Gastrocnemius medialis (tissue), 4 donors: ENCODE measurements around the gene NEXN. TPM values are rescaled to one million over a fixed set of nuclear protein-coding genes. Genes with fewer than 3 reads are reported as not detected.
"Not testable (repeated sequence)": the region's sequence is repeated elsewhere in the genome, so short reads cannot be mapped to it uniquely, and the experiment has no call there.

Experiments
- ATAC-seq, 2 donors: fragments of 150-250 bp; one replicate each; pipeline ENCODE4 v1.9.1; 2016
- DNase-seq, 2 donors: peaks; one replicate each; pipeline ENCODE4 v3.0.0-alpha.2; 2019
- H3K27ac ChIP-seq, 4 donors: fragments of 200-600 bp; sonication (generic); 1 replicate in 1 of 4; 2 replicates in 3 of 4; pipeline ENCODE4 v1.5.1; 2016 to 2018; ENCODE audit warnings: mild to moderate bottlenecking in 2 of 4, moderate library complexity in 1 of 4
- H3K27me3 ChIP-seq, 3 donors: fragments of 200-600 bp; sonication (generic) in 2 of 3; 1 replicate in 1 of 3; 2 replicates in 2 of 3; pipeline versions ENCODE4 v1.5.1 to v1.6.0; 2016 to 2019; ENCODE audit warnings: mild to moderate bottlenecking in 1 of 3, moderate library complexity in 1 of 3
- H3K36me3 ChIP-seq, 2 donors: fragments of 200-600 bp; sonication (generic) in 1 of 2; one replicate each; pipeline ENCODE4 v1.5.1; 2017 to 2018
- H3K4me1 ChIP-seq, 2 donors: fragments of 200-600 bp; sonication (generic) in 1 of 2; one replicate each; pipeline ENCODE4 v1.5.1; 2016 to 2017; ENCODE audit warnings: mild to moderate bottlenecking in 2 of 2
- H3K4me3 ChIP-seq, 4 donors: fragments of 200-600 bp; sonication (generic) in 3 of 4; 1 replicate in 1 of 4; 2 replicates in 3 of 4; pipeline ENCODE4 v1.5.1; 2016 to 2019; ENCODE audit warnings: mild to moderate bottlenecking in 2 of 4
- H3K9me3 ChIP-seq, 3 donors: fragments of 200-600 bp; sonication (generic) in 2 of 3; 1 replicate in 1 of 3; 2 replicates in 2 of 3; pipeline ENCODE4 v1.5.1; 2016 to 2019
- CTCF ChIP-seq, 5 experiments: fragments of 450-650 bp in 3 of 5; fragments of 200-600 bp in 2 of 5; sonication (generic) in 2 of 5; IDR thresholded peaks in 4 of 5; conservative IDR thresholded peaks in 1 of 5; 1 replicate in 4 of 5; 2 replicates in 1 of 5; pipeline ENCODE4 v1.5.1; 2016 to 2019; ENCODE audit warnings: antibody characterized with exemption in 5 of 5, mild to moderate bottlenecking in 3 of 5, moderate library complexity in 3 of 5
- POLR2A ChIP-seq, 2 donors: fragments of 450-650 bp; IDR thresholded peaks; one replicate each; pipeline ENCODE4 v1.6.1; 2017; ENCODE audit warnings: antibody characterized with exemption in 2 of 2, mild to moderate bottlenecking in 2 of 2, moderate library complexity in 2 of 2
- in situ Hi-C, 4 donors: fragments of 200-750 bp; cut with MboI; loops; one replicate each; pipeline versions ENCODE4 v1.15.0 to v1.8.0; 2017; ENCODE audit warnings: low sequenced_read_pairs in 4 of 4
- intact Hi-C: fragments of 100-400 bp; cut with DNase I; formaldehyde crosslinking; loops from one replicate; pipeline ENCODE4 v1.15.1; 2023; ENCODE audit warnings: low total_unique reads
- total RNA-seq, 4 donors: library from RNA; depleted of rRNA; stranded (reverse); fragments of >200 nt; gene quantifications; one replicate each; pipeline versions ENCODE4 v1.1.0 to v1.2.3, GENCODE V29; 2016

Gene NEXN
- total RNA-seq, 4 donors from 2014 or later, result 105 to 297 (median 200) TPM

DNA sequence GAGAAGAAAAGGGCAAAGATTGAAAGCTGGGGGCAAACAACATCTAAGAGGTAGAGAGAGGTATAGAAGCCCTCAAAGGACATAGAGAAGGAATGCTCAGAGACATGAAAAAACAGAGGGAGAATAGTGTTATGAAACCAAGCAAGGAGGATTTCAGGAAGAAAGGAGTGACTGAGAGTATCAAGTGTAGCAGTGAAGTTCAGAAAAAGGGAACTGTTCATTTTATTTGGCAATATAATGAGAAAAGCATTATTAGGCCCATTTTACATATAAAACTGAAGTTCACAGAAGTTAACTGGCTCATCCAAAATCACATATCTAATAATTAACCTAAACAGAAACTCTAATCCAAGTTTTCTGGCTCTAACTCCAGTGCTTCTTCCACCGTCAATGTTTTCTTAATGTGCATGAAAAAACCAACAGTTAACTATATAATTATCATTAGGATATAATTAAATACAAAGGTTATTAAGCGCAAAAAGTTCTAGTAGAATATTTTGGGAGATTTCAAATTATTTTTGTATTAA is 17.7 kb downstream of the NEXN start:
- Histone ChIP-seq H3K4me1 (peaks cover 32 to 36% of the 10 kb centered on the region in 2 donors), H3K9me3 (no peaks in the 10 kb centered on the region), H3K4me3 (no peak overlapping the region), H3K27ac (peak overlapping the region; percentile 1 to 86 (median 76)), H3K36me3 (peaks cover 0 to 18% of the 10 kb centered on the region in 2 donors), H3K27me3 (no peaks in the 10 kb centered on the region)
- DNase-seq (no peak), ATAC-seq (no peak)
- intact Hi-C loops (loop anchor here (10.0 kb wide), 1 partner anchor 139 kb away; the partner anchor contains the start of gene GIPC2), in situ Hi-C loops (no loop called here)
- TF ChIP-seq POLR2A (IDR thresholded peaks at IDR 0.05), result no peak
- no peak for TF ChIP-seq CTCF (IDR thresholded peaks at IDR 0.05 in 4 of 5, conservative IDR thresholded peaks at IDR 0.05 in 1 of 5)

- peak overlapping the region in 3 of 4 donors; percentile 36 to 86 (median 37) for H3K27ac ChIP-seq
- ATAC-seq (no peak), DNase-seq (no peak)
- in situ Hi-C loops, result no loop called here
- intact Hi-C loops, result loop anchor here (10.0 kb wide), 1 partner anchor 138 kb away; the partner anchor contains the start of gene GIPC2
- H3K36me3 ChIP-seq, result peaks cover 0 to 18% of the 10 kb centered on the region in 2 donors
- no peaks in the 10 kb centered on the region for H3K9me3 ChIP-seq
- no peak overlapping the region for H3K4me3 ChIP-seq
- TF ChIP-seq POLR2A (IDR thresholded peaks at IDR 0.05) (no peak), CTCF (IDR thresholded peaks at IDR 0.05 in 4 of 5, conservative IDR thresholded peaks at IDR 0.05 in 1 of 5) (no peak)
- H3K4me1 ChIP-seq, result peaks cover 28 to 31% of the 10 kb centered on the region in 2 donors
- no peaks in the 10 kb centered on the region for H3K27me3 ChIP-seq
Observed at GRCh38 chr1:77906624-77907023, 18.2 kb downstream of the NEXN start.

- no peak for ATAC-seq
- Histone ChIP-seq H3K36me3 (peaks cover 0 to 26% of the 10 kb centered on the region in 2 donors), H3K4me1 (peaks cover 0 to 8% of the 10 kb centered on the region in 2 donors), H3K27ac (peak overlapping the region in 3 of 4 donors; percentile 49 to 69 (median 67)), H3K27me3 (no peaks in the 10 kb centered on the region), H3K4me3 (no peak overlapping the region), H3K9me3 (no peaks in the 10 kb centered on the region)
- TF ChIP-seq CTCF (IDR thresholded peaks at IDR 0.05 in 4 of 5, conservative IDR thresholded peaks at IDR 0.05 in 1 of 5), result no peak
- intact Hi-C loops (no loop called here), in situ Hi-C loops (no loop called here)
- no peak for DNase-seq
Observed at GRCh38 chr1:77910116-77910515, 21.7 kb downstream of the NEXN start.

DNA sequence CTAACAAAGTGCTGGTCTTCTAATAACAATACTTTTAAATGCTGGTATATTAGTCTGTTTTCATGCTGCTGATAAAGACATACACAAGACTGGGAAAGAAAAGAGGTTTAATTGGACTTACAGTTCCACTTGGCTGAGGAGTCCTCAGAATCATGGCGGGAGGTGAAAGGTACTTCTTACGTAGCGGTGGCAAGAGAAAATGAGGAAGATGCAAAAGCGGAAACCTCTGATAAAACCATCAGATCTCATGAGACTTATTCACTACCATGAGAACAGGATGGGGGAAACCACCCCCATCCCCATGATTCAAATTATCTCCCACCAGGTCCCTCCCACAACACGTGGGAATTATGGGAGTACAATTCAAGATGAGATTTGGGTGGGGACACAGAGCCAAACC is 30.5 kb downstream of the NEXN start:
- ATAC-seq, DNase-seq, in situ Hi-C loops, H3K4me1 ChIP-seq, H3K4me3 ChIP-seq, H3K9me3 ChIP-seq, H3K27me3 ChIP-seq: not testable (repeated sequence)
- peaks cover 0 to 76% of the 10 kb centered on the region in 2 donors for H3K36me3 ChIP-seq
- peak overlapping the region in 3 of 4 donors; percentile 36 to 66 (median 45) for H3K27ac ChIP-seq
- intact Hi-C loops, result loop anchor here (5.0 kb wide), 1 partner anchor 33 kb away; no protein-coding TSS in a partner anchor

DNA sequence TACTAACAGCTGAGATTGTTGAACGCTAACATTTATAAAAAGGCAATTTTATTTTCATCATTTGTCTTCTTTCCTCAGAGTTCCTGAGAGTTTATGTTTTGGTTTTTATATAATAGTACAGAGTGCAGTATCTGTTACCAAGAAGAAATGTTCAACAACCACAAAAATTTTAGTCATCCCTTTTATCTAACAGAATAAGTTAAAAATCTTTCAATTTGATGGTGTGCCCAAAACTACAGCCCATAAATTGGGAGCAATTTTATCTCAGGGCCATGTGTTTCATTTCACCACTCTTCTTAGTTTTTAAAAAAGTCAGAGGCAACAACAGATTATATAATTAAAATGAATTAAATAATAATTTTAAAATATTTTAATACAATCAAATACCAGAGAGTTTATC is 37.1 kb downstream of the NEXN start:
- peak overlapping the region in 3 of 4 donors; percentile 2 to 62 (median 24) for H3K27ac ChIP-seq
- no peaks in the 10 kb centered on the region for H3K9me3 ChIP-seq
- TF ChIP-seq POLR2A (IDR thresholded peaks at IDR 0.05) (no peak), CTCF (IDR thresholded peaks at IDR 0.05 in 4 of 5, conservative IDR thresholded peaks at IDR 0.05 in 1 of 5) (no peak)
- in situ Hi-C loops, result no loop called here
- no peak overlapping the region for H3K4me3 ChIP-seq
- H3K4me1 ChIP-seq, result no peaks in the 10 kb centered on the region
- intact Hi-C loops, result no loop called here
- peaks cover 0 to 100% of the 10 kb centered on the region in 2 donors for H3K36me3 ChIP-seq
- no peaks in the 10 kb centered on the region for H3K27me3 ChIP-seq
- no peak for DNase-seq
- no peak for ATAC-seq
